ENCODE measurements around the gene TGM2.

Gene TGM2

DNA sequence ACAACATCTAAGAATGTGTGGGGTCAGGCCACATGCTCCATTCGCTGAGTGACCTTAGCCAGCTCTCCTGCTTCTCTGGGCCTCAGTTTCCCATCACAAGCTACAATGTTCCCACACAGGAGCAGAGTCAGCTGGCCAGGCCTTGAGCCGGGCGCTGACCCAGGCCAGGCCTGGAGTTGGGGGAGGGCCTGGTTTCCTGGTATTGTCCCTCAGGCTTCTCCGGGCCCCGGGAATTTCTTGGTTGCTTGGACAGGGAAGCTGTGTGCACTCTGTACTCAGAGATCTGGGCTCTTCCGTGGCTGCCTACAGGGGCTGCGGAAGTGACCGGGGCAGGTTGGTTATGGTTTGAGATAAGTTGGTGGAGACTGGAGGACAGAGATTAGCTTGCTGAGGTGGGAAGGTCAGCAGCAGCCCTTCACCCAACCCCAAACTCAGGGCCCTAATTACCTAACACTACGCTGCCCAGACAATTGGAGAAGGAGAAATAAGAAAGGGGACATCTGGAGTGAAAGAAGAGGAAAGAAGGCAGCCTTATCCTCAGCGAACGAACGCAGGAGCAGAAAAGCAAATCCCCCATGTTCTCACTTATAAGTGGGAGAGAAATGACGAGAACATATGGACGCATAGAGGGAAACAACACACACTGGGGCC lies 6.2 kb downstream of the TGM2 start:
- FAIRE-seq = no peak

GRCh38 chr20:38157635-38158495 lies 7.2 kb downstream of the TGM2 start:
- no peak for FAIRE-seq

GRCh38 chr20:38156888-38157634 lies 8.0 kb downstream of the TGM2 start:
- no peak for FAIRE-seq

GRCh38 chr20:38156280-38156679 lies 8.8 kb downstream of the TGM2 start:
- FAIRE-seq = no peak

GRCh38 chr20:38155811-38156210 lies 9.3 kb downstream of the TGM2 start:
- no peak for FAIRE-seq

GRCh38 chr20:38153401-38153800 lies 11.7 kb downstream of the TGM2 start:
- no peak for FAIRE-seq

DNA sequence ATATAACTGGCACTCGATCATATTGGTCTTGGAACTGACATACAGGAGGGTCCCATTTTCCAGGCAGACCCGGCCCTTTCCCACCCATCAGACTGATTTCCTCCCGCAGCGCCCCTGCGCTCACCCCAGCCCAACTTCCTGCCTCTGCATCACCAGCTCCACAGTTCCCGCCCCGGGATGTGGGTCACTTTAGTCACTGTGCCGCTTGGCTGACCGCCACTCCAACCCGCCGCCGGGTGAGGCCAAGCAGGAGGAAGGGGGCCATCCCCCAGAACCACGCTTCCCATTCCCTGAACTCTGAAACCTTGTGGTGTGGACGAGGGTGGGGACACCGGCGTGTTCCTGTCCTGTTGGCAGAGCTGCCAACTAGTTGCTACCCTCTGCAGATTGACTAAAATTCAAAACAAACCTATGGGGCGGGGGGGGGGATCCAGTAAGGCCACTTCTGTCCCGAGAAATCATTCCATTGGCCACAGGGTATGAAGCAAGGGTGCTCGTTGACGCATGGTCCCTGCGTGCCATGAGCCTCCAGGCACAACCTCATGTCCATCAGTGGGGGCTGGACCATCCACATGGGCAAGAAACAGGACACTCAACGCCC lies 12.3 kb downstream of the TGM2 start:
- no peak for FAIRE-seq

DNA sequence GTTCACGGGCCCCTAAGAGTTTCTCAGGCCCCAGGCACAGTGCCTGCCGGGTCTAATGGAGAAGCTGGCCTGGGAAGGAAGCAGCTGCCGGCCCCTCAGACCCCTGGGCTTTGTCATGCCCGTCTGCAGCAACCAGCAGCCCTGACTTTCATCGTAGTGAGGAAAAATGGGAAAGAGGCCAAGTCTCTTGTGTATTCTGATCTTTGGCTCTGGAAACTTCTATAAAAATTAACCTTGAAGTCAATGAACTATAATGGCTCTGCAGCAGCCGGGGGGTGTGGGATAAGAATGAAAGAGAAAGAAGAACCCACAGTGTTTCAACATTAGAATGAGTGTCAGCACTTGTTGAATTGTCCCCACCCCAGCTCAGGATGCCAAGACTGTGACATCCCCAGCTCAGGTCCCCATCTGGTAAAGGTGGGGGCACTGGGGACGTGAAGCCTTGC lies 12.9 kb downstream of the TGM2 start:
- no peak for FAIRE-seq

- no peak for FAIRE-seq
Observed at GRCh38 chr20:38151455-38151854, 13.6 kb downstream of the TGM2 start.

DNA sequence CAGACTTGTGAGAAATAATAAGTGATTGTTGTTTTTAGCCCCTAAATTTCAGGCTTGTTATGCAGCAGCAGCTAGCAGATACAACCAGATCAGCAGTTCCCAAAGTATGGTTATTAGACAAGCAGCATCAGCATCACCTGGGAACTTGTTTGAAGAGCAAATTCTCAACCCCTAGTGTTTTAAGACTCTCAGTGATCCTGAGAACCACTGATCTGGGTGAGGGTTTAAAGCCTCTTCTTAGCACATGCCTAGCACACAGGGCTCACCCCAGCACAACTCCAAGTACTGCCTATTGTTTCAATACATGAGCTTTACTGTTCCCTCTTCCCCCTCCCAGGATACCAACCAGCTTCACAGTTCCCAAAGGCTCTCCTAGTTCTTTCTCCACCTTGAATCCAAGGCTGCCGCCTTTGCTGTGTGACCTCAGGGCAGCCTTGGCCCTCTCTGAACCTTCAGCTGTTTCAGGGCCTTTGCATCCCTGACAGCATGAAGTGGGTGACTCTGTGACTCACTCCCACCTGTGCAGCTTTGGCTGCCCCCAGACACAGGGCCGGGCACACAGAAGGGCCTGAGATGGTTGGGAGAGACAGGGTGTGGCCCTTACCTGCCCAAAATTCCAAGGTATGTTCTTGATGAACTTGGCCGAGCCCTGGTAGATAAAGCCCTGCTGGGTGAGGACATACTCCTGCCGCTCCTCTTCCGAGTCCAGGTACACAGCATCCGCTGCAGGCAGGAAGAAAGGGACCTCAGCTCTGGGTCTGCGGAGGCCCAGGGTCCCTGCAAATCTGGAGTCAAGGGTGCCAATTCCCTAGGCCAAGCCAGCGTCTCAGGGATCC lies 14.5 kb downstream of the TGM2 start:
- no peak for FAIRE-seq

DNA sequence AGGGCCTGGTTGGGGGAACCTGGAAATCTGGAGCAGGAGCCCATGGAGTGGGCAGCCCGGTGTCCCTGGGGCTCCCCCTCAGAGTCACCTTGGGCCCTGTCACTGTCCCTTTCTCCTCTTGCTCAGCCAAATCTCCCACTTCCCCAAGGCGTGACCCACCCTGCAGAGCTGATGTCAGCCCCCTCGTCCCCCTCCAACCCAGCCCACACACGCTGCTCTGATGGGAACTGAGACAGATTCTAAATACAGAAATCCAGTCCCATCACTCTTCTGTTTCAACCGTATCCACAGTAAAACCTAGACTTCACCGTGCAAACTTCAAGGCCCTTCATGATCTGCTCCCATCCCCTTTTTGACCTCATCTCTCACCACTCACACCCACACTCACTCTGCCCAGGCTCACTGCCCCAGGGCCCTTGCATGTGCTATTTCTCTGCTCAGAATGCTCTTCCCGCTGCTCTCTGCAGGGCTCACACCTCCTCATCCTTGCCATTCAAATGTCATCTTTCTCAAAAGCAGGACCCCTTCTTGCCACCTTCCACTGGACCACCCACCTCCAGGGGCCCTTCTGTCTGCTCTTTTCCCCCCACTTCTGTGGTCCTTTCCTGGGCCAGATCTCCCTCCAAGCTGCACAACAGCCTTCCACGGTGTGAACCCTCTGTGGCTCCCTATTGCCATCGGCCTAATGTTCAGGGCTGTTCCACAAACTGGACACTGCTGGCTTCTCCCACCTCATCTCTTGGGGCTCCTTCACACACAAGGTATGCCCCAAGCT lies 16.6 kb downstream of the TGM2 start:
- no peak for FAIRE-seq

GRCh38 chr20:38147751-38148150 lies 17.3 kb downstream of the TGM2 start:
- FAIRE-seq = no peak

DNA sequence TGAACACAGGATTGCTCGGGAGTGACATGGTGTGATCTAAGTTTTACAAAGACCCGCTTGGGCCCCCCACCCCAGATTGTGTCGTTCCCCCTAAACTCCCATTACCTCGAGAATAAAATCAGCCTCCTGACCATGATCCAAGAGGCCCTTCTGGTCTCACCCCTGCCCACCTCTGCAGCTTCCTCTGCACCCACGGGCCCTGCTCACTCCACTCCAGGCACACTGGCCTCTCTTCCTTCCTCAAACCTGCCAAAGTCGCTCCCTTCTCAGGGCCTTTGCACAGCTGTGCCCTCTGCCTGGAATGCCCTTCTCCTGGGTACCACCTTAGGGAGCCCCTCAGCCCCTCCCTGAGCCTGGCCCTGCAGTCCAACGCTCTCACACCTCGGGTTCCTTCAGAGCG lies 17.9 kb downstream of the TGM2 start:
- no peak for FAIRE-seq

DNA sequence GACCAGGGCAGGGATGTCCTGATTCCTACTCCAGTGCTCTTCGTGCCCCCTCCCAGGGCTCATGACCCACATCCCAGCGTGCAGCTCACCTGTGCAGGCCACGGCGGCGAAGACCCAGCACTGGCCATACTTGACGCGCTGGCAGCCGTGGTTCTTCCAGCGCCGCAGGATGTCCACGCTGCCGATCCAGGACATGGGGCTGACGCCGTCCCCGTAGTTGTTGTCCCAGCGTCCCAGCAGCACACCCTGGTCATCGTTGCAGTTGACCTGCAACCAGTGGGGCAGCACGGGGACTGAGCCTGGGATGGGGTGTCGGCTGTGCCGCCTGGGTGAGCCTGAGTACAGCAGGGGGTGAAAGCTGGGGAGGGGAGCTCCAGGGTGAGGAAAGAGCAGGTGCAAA lies 18.4 kb downstream of the TGM2 start:
- no peak for FAIRE-seq

- no peak for FAIRE-seq
Observed at GRCh38 chr20:38146156-38146555, 18.9 kb downstream of the TGM2 start.

DNA sequence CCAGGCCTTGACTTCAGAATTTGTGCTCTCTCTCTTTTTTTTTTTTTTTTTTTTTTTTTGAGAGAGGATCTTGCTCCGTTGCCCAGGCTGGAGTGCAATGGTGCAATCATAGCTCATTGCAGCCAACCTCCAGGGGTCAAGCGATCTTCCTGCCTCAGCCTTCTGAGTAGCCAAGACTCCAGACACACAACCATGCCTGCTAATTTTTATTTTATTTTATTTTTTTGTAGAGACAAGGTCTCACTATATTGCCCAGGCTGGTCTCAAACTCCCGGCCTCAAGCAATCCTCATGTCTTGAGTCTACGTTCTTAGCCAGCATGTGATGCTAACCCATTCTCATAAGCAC lies 19.4 kb downstream of the TGM2 start:
- no peak for FAIRE-seq

- FAIRE-seq = no peak
Observed at GRCh38 chr20:38144974-38145728, 19.9 kb downstream of the TGM2 start.

- no peak for FAIRE-seq
Observed at GRCh38 chr20:38144598-38144973, 20.5 kb downstream of the TGM2 start.

GRCh38 chr20:38143646-38144554 lies 21.2 kb downstream of the TGM2 start:
- FAIRE-seq = no peak

- no peak for FAIRE-seq
Observed at GRCh38 chr20:38143238-38143645, 21.8 kb downstream of the TGM2 start.
